ENCODE data around the gene CCDC88C.
A peak's percentile ranks its signal among the peaks of the same experiment; 100 is the strongest.

Gene CCDC88C

GRCh38 chr14:91377700-91378652, 39.6 kb downstream of the CCDC88C start:
- DNase-seq: no peak

GRCh38 chr14:91376547-91377477, 40.8 kb downstream of the CCDC88C start:
- DNase-seq: no peak

- no peak for DNase-seq
Observed at GRCh38 chr14:91375720-91376452, 41.7 kb downstream of the CCDC88C start.

GRCh38 chr14:91374879-91375702, 42.5 kb downstream of the CCDC88C start:
- DNase-seq: no peak

GRCh38 chr14:91374287-91374878, 43.2 kb downstream of the CCDC88C start:
- DNase-seq: no peak

- DNase-seq: no peak
Observed at GRCh38 chr14:91373591-91374254, 43.9 kb downstream of the CCDC88C start.

GRCh38 chr14:91372671-91373495, 44.7 kb downstream of the CCDC88C start:
- no peak for DNase-seq

- DNase-seq: no peak
Observed at GRCh38 chr14:91371990-91372375, 45.6 kb downstream of the CCDC88C start.

GRCh38 chr14:91371011-91371989, 46.3 kb downstream of the CCDC88C start:
- DNase-seq: no peak

- DNase-seq: no peak
Observed at GRCh38 chr14:91369628-91370445, 47.8 kb downstream of the CCDC88C start.

GRCh38 chr14:91368776-91369416, 48.7 kb downstream of the CCDC88C start:
- no peak for DNase-seq

GRCh38 chr14:91367173-91368171, 50.1 kb downstream of the CCDC88C start:
- DNase-seq: peak; percentile 98

GRCh38 chr14:91366749-91367148, 50.9 kb downstream of the CCDC88C start:
- no peak for DNase-seq

- no peak for DNase-seq
Observed at GRCh38 chr14:91365552-91365951, 52.1 kb downstream of the CCDC88C start.

GRCh38 chr14:91364524-91365270, 52.9 kb downstream of the CCDC88C start:
- DNase-seq: no peak
